AG04450 (cell line): Measurements from ENCODE around the gene DSG4. TPM values are rescaled to one million over a fixed set of nuclear protein-coding genes. Genes with fewer than 3 reads are reported as not detected.

Source experiments
- CTCF ChIA-PET: fragments of 300-600, 350-600 bp; formaldehyde crosslinking; extraction: SDS; loops from one replicate; lab custom pipeline; 2022; ENCODE audit warnings: antibody characterized with exemption, inconsistent platforms; lab: Charles Lee
- POLR2A ChIA-PET: fragments of 350-600 bp; formaldehyde crosslinking; extraction: SDS; loops from one replicate; lab custom pipeline; 2021; ENCODE audit warnings: antibody characterized with exemption, inconsistent platforms; lab: Yijun Ruan, JAX
- DNase-seq: peaks from one replicate; pipeline ENCODE4 v3.0.0-alpha.2; 2011; ENCODE audit warnings: low read depth, low spot score
- H3K27ac ChIP-seq: one replicate; pipeline ENCODE4 v1.5.1; 2012; ENCODE audit warnings: low read depth, low read length, control low read depth
- H3K27me3 ChIP-seq: one replicate; pipeline ENCODE4 v1.6.0; 2012; ENCODE audit warnings: low read length; ENCODE audit not compliant: control insufficient read depth, insufficient read depth
- H3K4me3 ChIP-seq: 2 replicates; pipeline ENCODE4 v1.5.1; 2011; ENCODE audit warnings: mild to moderate bottlenecking, low read depth, low read length, control low read depth
- H3K9me3 ChIP-seq: 2 replicates; pipeline ENCODE4 v1.5.1; 2012; ENCODE audit warnings: low read length; ENCODE audit not compliant: control insufficient read depth, insufficient read depth
- polyA plus RNA-seq: library from polyadenylated mRNA; depleted of rRNA; stranded (reverse); fragments of >200 nt; gene quantifications from 2 replicates; pipeline ENCODE4 v1.2.3, GENCODE V29; 2011
- TF ChIP-seq, protein P1 (sequence below): IDR thresholded peaks from 2 replicates; pipeline ENCODE4 v1.5.1; 2011; ENCODE audit warnings: low read depth, low read length, control low read depth, inconsistent platforms

Gene DSG4
- polyA plus RNA-seq, 1 experiment = not detected

DNA sequence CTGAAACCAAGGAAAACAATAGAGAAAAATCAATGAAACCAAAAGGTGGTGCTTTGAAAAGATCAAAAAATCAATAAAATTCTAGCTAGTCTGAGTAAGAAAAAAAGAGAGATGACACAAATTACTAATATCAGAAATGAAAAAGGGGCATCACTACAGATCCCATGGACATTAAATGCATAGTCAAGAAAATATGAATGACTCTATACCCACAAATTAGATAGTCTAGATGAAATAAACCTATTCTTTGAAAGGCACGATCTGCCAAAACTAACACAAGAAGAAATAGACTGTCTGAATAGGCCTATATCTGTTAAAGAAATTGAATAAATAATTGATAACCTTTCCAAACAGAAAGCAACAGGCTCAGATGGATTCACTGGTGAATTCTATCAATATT lies 55.7 kb downstream of the DSG4 start:
- ChIA-PET POLR2A (no interaction called here), CTCF (no interaction called here)
- no peaks in the 10 kb centered on the region for H3K27me3 ChIP-seq
- H3K27ac ChIP-seq = no peak overlapping the region
- H3K4me3 ChIP-seq = no peak overlapping the region
- H3K9me3 ChIP-seq = peaks cover 7% of the 10 kb centered on the region
- DNase-seq = no peak
- TF ChIP-seq, protein P1, sequence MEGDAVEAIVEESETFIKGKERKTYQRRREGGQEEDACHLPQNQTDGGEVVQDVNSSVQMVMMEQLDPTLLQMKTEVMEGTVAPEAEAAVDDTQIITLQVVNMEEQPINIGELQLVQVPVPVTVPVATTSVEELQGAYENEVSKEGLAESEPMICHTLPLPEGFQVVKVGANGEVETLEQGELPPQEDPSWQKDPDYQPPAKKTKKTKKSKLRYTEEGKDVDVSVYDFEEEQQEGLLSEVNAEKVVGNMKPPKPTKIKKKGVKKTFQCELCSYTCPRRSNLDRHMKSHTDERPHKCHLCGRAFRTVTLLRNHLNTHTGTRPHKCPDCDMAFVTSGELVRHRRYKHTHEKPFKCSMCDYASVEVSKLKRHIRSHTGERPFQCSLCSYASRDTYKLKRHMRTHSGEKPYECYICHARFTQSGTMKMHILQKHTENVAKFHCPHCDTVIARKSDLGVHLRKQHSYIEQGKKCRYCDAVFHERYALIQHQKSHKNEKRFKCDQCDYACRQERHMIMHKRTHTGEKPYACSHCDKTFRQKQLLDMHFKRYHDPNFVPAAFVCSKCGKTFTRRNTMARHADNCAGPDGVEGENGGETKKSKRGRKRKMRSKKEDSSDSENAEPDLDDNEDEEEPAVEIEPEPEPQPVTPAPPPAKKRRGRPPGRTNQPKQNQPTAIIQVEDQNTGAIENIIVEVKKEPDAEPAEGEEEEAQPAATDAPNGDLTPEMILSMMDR = no peak

DNA sequence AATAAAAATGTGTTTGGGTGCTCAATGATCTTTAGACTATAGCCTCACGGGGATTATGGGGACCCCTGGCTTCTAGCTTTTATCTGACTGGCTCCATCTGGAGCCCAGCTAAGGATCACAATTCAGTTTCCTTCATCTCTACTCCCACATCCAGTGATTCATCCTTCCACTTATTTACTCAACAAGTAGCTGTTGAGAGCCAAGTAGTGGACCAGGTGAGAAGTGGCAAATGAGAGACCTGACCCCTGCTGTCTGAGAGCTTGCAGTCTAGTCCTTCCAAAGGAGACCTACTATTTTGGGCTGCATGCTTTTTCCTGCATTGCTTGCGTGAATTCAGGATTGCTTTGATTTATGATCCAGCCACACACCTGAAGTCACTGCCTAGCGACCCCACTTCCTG lies 60.2 kb downstream of the DSG4 start:
- Histone ChIP-seq H3K4me3 (no peak overlapping the region), H3K27me3 (no peaks in the 10 kb centered on the region), H3K27ac (no peak overlapping the region), H3K9me3 (peaks cover 3% of the 10 kb centered on the region)
- ChIA-PET POLR2A (no interaction called here), CTCF (no interaction called here)
- no peak for DNase-seq
- TF ChIP-seq, protein P1 = no peak

DNA sequence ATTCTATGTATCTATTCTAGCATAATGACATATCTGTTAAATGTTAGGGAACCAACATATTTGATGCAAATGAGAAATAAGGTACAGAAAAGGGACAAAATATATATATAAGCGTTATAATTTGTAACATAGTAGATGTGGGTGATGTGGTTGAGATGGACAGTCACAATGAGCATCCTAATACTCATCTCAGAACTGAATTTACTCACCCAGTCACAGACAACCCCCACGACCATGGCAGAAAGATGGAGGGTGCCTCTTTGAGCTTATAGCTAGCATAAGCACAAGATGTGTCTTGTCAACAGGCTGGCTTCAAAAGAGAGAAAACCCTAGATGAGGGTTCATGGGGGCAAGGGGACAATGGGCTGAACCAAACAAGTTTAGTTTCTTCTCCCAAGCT lies 61.8 kb downstream of the DSG4 start:
- POLR2A ChIA-PET = no interaction called here
- no peak overlapping the region for H3K4me3 ChIP-seq
- CTCF ChIA-PET = no interaction called here
- H3K27me3 ChIP-seq = no peaks in the 10 kb centered on the region
- peaks cover 3% of the 10 kb centered on the region for H3K9me3 ChIP-seq
- DNase-seq = no peak
- no peak overlapping the region for H3K27ac ChIP-seq
- TF ChIP-seq, protein P1 = no peak

DNA sequence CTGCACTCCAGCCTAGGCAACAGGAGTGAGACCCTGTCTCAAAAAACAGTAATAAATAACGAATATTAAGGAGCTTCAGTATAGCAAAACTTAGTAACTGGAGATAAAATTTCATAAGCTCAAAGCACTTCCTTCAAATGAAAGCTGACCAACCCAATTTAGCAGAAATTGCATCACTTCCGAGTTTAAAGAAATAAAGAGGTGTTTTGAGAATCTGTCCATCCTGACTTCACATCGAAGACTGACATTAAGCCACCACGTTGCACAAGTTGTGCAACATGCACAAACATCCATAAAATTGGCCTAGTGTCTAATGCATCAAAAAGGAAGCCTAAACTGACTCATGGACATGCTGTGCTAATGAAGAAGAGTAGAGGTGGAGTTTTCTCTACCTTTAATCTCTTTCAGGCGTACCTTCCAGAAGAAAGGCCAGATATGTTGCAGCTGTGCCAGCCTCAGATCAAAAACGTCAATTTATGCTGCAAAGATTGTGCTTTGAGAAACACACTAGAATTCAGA lies 63.3 kb downstream of the DSG4 start:
- no peak for DNase-seq
- TF ChIP-seq, protein P1 = no peak
- Histone ChIP-seq H3K27ac (no peak overlapping the region), H3K9me3 (no peaks in the 10 kb centered on the region; the same call in 1 of the 2 replicates), H3K4me3 (no peak overlapping the region), H3K27me3 (no peaks in the 10 kb centered on the region)
- CTCF ChIA-PET = no interaction called here
- POLR2A ChIA-PET = no interaction called here

DNA sequence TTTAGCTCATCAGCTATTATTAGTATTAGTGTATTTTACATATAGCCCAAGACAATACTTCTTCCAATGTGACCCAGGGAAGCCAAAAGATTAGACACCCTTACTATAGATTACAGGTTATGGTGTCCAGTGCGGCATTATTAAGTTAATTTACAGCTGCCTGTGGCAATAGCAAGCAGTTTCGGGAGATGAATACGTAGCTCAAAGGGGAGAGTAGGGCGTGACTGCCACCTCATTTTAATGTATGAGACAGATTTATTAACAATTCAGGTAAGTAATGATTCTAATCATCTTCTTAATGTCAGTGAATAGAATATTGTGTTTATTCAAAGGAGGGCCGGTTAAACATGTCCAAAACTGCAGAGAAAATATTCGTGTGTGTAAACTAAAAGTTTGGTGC lies 64.2 kb downstream of the DSG4 start:
- Histone ChIP-seq H3K9me3 (no peaks in the 10 kb centered on the region; the same call in 1 of the 2 replicates), H3K4me3 (no peak overlapping the region), H3K27ac (no peak overlapping the region), H3K27me3 (no peaks in the 10 kb centered on the region)
- POLR2A ChIA-PET = no interaction called here
- TF ChIP-seq, protein P1 = no peak
- CTCF ChIA-PET = no interaction called here
- DNase-seq = no peak
